Neural cell (in vitro differentiated cells): ENCODE results near the gene DPM3. TPM values are rescaled to one million over a fixed set of nuclear protein-coding genes. Genes with fewer than 3 reads are reported as not detected.
"Not testable (repeated sequence)": the region's sequence is repeated elsewhere in the genome, so short reads cannot be mapped to it uniquely, and the experiment has no call there.

Experiments
- H2AFZ ChIP-seq: fragments of 200-600, 300-800 bp; sonication (generic), shearing (Covaris generic); 2 replicates; pipeline ENCODE4 v1.6.0; 2014; ENCODE audit warnings: low read depth, mild to moderate bottlenecking, antibody characterized with exemption, low read length, moderate library complexity
- H3F3A ChIP-seq: fragments of 200-600 bp; shearing (Covaris generic); 2 replicates; pipeline ENCODE4 v1.6.1; 2016; ENCODE audit warnings: mild to moderate bottlenecking, moderate library complexity, mixed read lengths, antibody characterized with exemption, low read length; ENCODE audit not compliant: insufficient read depth, poor library complexity, severe bottlenecking
- H3K27ac ChIP-seq: fragments of 200-600, 300-800 bp; sonication (generic), shearing (Covaris generic); 2 replicates; pipeline ENCODE4 v1.5.1; 2014; ENCODE audit warnings: mild to moderate bottlenecking, low read length, moderate library complexity
- H3K27me3 ChIP-seq: fragments of 300-800, 200-600 bp; sonication (generic), shearing (Covaris generic); 2 replicates; pipeline ENCODE4 v1.6.0; 2014; ENCODE audit warnings: mild to moderate bottlenecking, low read depth, low read length, moderate library complexity; ENCODE audit not compliant: insufficient read depth
- H3K36me3 ChIP-seq: fragments of 300-800, 200-600 bp; sonication (generic), shearing (Covaris generic); 2 replicates; pipeline ENCODE4 v1.5.1; 2014; ENCODE audit warnings: mild to moderate bottlenecking, antibody characterized with exemption, low read length, moderate library complexity; ENCODE audit not compliant: insufficient read depth
- H3K4me2 ChIP-seq: fragments of 300-800, 200-600 bp; sonication (generic), shearing (Covaris generic); 2 replicates; pipeline ENCODE4 v1.6.0; 2014; ENCODE audit warnings: mild to moderate bottlenecking, low read length
- H3K4me3 ChIP-seq: fragments of 300-800, 200-600 bp; sonication (generic), shearing (Covaris generic); 2 replicates; pipeline ENCODE4 v1.5.1; 2014; ENCODE audit warnings: mild to moderate bottlenecking, low read length, moderate library complexity
- H3K79me2 ChIP-seq: fragments of 200-600 bp; shearing (Covaris generic); replicated peaks from 2 replicates; pipeline ENCODE4 v1.6.0; 2014; ENCODE audit warnings: mild to moderate bottlenecking, low read length, moderate library complexity; ENCODE audit not compliant: insufficient read depth
- H3K9ac ChIP-seq: fragments of 300-800, 200-600 bp; sonication (generic), shearing (Covaris generic); 2 replicates; pipeline ENCODE4 v1.6.1; 2016; ENCODE audit warnings: mild to moderate bottlenecking, low read length, mixed read lengths
- H3K9me2 ChIP-seq: fragments of 200-600 bp; shearing (Covaris generic); 2 replicates; pipeline ENCODE4 v1.6.1; 2016; ENCODE audit warnings: mild to moderate bottlenecking, low read length, mixed read lengths; ENCODE audit not compliant: insufficient read depth
- H3K9me3 ChIP-seq: fragments of 200-600, 300-800 bp; sonication (generic), shearing (Covaris generic); 2 replicates; pipeline ENCODE4 v1.6.1; 2016; ENCODE audit warnings: mild to moderate bottlenecking, mixed run types, low read length, moderate library complexity, mixed read lengths
- H4K20me1 ChIP-seq: fragments of 200-600 bp; shearing (Covaris generic); 2 replicates; pipeline ENCODE4 v1.6.1; 2016; ENCODE audit warnings: mild to moderate bottlenecking, mixed run types; ENCODE audit not compliant: insufficient read depth
- CTCF ChIP-seq: fragments of 450-650 bp; IDR thresholded peaks from 2 replicates; pipeline ENCODE4 v1.5.1; 2014; ENCODE audit warnings: antibody characterized with exemption, mild to moderate bottlenecking, moderate library complexity; ENCODE audit not compliant: poor library complexity, severe bottlenecking
- EP300 ChIP-seq: fragments of 450-650 bp; conservative IDR thresholded peaks from 2 replicates; pipeline ENCODE4 v1.6.1; 2014; ENCODE audit warnings: antibody characterized with exemption, mild to moderate bottlenecking, moderate library complexity; ENCODE audit not compliant: poor library complexity, severe bottlenecking
- EZH2 ChIP-seq: fragments of 200-600, 300-800 bp; shearing (Covaris generic), sonication (generic); IDR thresholded peaks from 2 replicates; pipeline ENCODE4 v1.6.1; 2014; ENCODE audit warnings: antibody characterized with exemption, low read length, borderline replicate concordance, mild to moderate bottlenecking; ENCODE audit not compliant: insufficient read depth, poor library complexity, severe bottlenecking
- MXI1 ChIP-seq: fragments of 450-650 bp; conservative IDR thresholded peaks from 2 replicates; pipeline ENCODE4 v1.6.1; 2014; ENCODE audit warnings: antibody characterized with exemption, mild to moderate bottlenecking; ENCODE audit not compliant: poor library complexity, severe bottlenecking
- POLR2AphosphoS5 ChIP-seq: IDR thresholded peaks from 2 replicates; pipeline ENCODE4 v1.6.1; 2012
- RAD21 ChIP-seq: fragments of 450-650 bp; conservative IDR thresholded peaks from 2 replicates; pipeline ENCODE4 v1.6.1; 2014; ENCODE audit warnings: antibody characterized with exemption, mild to moderate bottlenecking, moderate library complexity
- REST ChIP-seq: IDR thresholded peaks from 2 replicates; pipeline ENCODE4 v1.6.1; 2012; ENCODE audit warnings: borderline replicate concordance
- SMC3 ChIP-seq: fragments of 450-650 bp; conservative IDR thresholded peaks from 2 replicates; pipeline ENCODE4 v1.6.1; 2014; ENCODE audit warnings: antibody characterized with exemption, mild to moderate bottlenecking, moderate library complexity; ENCODE audit not compliant: poor library complexity
- TAF1 ChIP-seq: IDR thresholded peaks from 2 replicates; pipeline ENCODE4 v1.6.1; 2012; ENCODE audit warnings: low read depth
- polyA plus RNA-seq: library from polyadenylated mRNA; depleted of rRNA; stranded (reverse); fragments of >200 nt; gene quantifications from 2 replicates; pipeline ENCODE4 v1.2.3, GENCODE V29; 2014

DPM3 gene
- polyA plus RNA-seq, 1 donor from 2014 or later: 150 TPM

- Histone ChIP-seq H3K79me2 (no peaks in the 10 kb centered on the region), H3K9me3 (no peaks in the 10 kb centered on the region), H3K9ac (no peak overlapping the region), H2AFZ (no peak overlapping the region), H3K4me2 (no peak overlapping the region), H3F3A (no peaks in the 10 kb centered on the region), H3K4me3 (no peak overlapping the region), H3K36me3 (no peaks in the 10 kb centered on the region), H3K27me3 (no peaks in the 10 kb centered on the region), H3K27ac (no peak overlapping the region), H3K9me2 (no peaks in the 10 kb centered on the region), H4K20me1 (no peaks in the 10 kb centered on the region)
- no peak for TF ChIP-seq REST
- no peak for TF ChIP-seq POLR2AphosphoS5
- TF ChIP-seq EP300: no peak
- no peak for TF ChIP-seq MXI1
- TF ChIP-seq EZH2: no peak
- TF ChIP-seq SMC3: no peak
- no peak for TF ChIP-seq TAF1
- TF ChIP-seq CTCF: no peak
- no peak for TF ChIP-seq RAD21
These were observed 25.7 kb upstream of the DPM3 start for GRCh38 chr1:155166051-155166470.

GRCh38 chr1:155164625-155165024, 24.3 kb upstream of the DPM3 start:
- not testable (repeated sequence) for H3K9me2 ChIP-seq, H3F3A ChIP-seq, H3K4me3 ChIP-seq, H3K4me2 ChIP-seq, H3K36me3 ChIP-seq, H3K79me2 ChIP-seq, H3K9ac ChIP-seq, H2AFZ ChIP-seq, H3K27ac ChIP-seq, H3K27me3 ChIP-seq, H4K20me1 ChIP-seq, H3K9me3 ChIP-seq

GRCh38 chr1:155163785-155164184, 23.5 kb upstream of the DPM3 start:
- H3K27ac ChIP-seq, H3K36me3 ChIP-seq, H3K4me3 ChIP-seq, H3K4me2 ChIP-seq, H2AFZ ChIP-seq, H3F3A ChIP-seq, H4K20me1 ChIP-seq, H3K9ac ChIP-seq, H3K9me2 ChIP-seq, H3K79me2 ChIP-seq, H3K9me3 ChIP-seq, H3K27me3 ChIP-seq: not testable (repeated sequence)

GRCh38 chr1:155162631-155163030, 22.3 kb upstream of the DPM3 start:
- H3F3A ChIP-seq, H3K4me3 ChIP-seq, H3K9me2 ChIP-seq, H3K27me3 ChIP-seq, H3K27ac ChIP-seq, H4K20me1 ChIP-seq, H3K4me2 ChIP-seq, H2AFZ ChIP-seq, H3K79me2 ChIP-seq, H3K36me3 ChIP-seq, H3K9me3 ChIP-seq, H3K9ac ChIP-seq: not testable (repeated sequence)
